ENCODE data around the gene WWOX.

GRCh38 chr16:78731785-78732184 lies 632.3 kb downstream of the WWOX start:
- TF ChIP-seq, protein P1, sequence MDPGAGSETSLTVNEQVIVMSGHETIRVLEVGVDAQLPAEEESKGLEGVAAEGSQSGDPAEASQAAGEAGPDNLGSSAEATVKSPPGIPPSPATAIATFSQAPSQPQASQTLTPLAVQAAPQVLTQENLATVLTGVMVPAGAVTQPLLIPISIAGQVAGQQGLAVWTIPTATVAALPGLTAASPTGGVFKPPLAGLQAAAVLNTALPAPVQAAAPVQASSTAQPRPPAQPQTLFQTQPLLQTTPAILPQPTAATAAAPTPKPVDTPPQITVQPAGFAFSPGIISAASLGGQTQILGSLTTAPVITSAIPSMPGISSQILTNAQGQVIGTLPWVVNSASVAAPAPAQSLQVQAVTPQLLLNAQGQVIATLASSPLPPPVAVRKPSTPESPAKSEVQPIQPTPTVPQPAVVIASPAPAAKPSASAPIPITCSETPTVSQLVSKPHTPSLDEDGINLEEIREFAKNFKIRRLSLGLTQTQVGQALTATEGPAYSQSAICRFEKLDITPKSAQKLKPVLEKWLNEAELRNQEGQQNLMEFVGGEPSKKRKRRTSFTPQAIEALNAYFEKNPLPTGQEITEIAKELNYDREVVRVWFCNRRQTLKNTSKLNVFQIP (CRISPR knock-in tag; IDR thresholded peaks at IDR 0.05; ENCODE audit: borderline replicate concordance, low read depth) = no peak
- TF ChIP-seq CSRNP3 (CRISPR knock-in tag; IDR thresholded peaks at IDR 0.05) (no peak), CREB5 (CRISPR knock-in tag; IDR thresholded peaks at IDR 0.05; ENCODE audit: low read depth) (no peak), OSR1 (CRISPR knock-in tag; IDR thresholded peaks at IDR 0.05) (no peak), RARB (CRISPR knock-in tag; IDR thresholded peaks at IDR 0.05) (no peak), ZFP3 (CRISPR knock-in tag; IDR thresholded peaks at IDR 0.05) (no peak), ZNF565 (CRISPR knock-in tag; conservative IDR thresholded peaks at IDR 0.05; ENCODE audit: low read depth) (no peak), ZNF70 (CRISPR knock-in tag; IDR thresholded peaks at IDR 0.05) (no peak), ISL1 (CRISPR knock-in tag; IDR thresholded peaks at IDR 0.05) (no peak), ARNTL (CRISPR knock-in tag; IDR thresholded peaks at IDR 0.05; ENCODE audit: borderline replicate concordance, low read depth) (no peak), BACH2 (CRISPR knock-in tag; IDR thresholded peaks at IDR 0.05; ENCODE audit: borderline replicate concordance) (no peak), PATZ1 (CRISPR knock-in tag; IDR thresholded peaks at IDR 0.05; ENCODE audit: borderline replicate concordance) (no peak)
- TF ChIP-seq, protein P2, sequence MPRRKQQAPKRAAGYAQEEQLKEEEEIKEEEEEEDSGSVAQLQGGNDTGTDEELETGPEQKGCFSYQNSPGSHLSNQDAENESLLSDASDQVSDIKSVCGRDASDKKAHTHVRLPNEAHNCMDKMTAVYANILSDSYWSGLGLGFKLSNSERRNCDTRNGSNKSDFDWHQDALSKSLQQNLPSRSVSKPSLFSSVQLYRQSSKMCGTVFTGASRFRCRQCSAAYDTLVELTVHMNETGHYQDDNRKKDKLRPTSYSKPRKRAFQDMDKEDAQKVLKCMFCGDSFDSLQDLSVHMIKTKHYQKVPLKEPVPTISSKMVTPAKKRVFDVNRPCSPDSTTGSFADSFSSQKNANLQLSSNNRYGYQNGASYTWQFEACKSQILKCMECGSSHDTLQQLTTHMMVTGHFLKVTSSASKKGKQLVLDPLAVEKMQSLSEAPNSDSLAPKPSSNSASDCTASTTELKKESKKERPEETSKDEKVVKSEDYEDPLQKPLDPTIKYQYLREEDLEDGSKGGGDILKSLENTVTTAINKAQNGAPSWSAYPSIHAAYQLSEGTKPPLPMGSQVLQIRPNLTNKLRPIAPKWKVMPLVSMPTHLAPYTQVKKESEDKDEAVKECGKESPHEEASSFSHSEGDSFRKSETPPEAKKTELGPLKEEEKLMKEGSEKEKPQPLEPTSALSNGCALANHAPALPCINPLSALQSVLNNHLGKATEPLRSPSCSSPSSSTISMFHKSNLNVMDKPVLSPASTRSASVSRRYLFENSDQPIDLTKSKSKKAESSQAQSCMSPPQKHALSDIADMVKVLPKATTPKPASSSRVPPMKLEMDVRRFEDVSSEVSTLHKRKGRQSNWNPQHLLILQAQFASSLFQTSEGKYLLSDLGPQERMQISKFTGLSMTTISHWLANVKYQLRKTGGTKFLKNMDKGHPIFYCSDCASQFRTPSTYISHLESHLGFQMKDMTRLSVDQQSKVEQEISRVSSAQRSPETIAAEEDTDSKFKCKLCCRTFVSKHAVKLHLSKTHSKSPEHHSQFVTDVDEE (CRISPR knock-in tag; IDR thresholded peaks at IDR 0.05) = no peak

All from SK-N-SH treated with all-trans-retinoic acid at 6 μM for 48 hours (cell line).